Naive thymus-derived CD8-positive, alpha-beta T cell (primary cell): ENCODE results near the gene CNGA4. TPM values are rescaled to one million over a fixed set of nuclear protein-coding genes. Genes with fewer than 3 reads are reported as not detected.
"Not testable (repeated sequence)": the region's sequence is repeated elsewhere in the genome, so short reads cannot be mapped to it uniquely, and the experiment has no call there.

Source experiments
- ATAC-seq, 2 donors: fragments of 150-1000 bp; cut with Tn5 transposase in 1 of 2; sonication (Bioruptor Pico), chemical (Tn5 transposase) in 1 of 2; 1 replicate in 1 of 2; 2 replicates in 1 of 2; pipeline ENCODE4 v1.10.0; 2021; ENCODE audit warnings: mild to moderate bottlenecking in 2 of 2, moderate library complexity in 2 of 2
- POLR2A ChIA-PET: fragments of 350-600 bp; sonication (Branson Sonifier 250); formaldehyde crosslinking; loops from one replicate; lab custom pipeline; 2021; ENCODE audit warnings: antibody characterized with exemption; lab: Charles Lee
- DNase-seq, 10 donors: peaks; one replicate each; pipeline versions ENCODE4 v3.0.0 to v3.0.0-alpha.2; 2020 to 2022
- H3K27ac Mint-ChIP-seq, 10 donors: one replicate each; pipeline ENCODE4 v1.8.0; 2020 to 2022; ENCODE audit warnings: mild to moderate bottlenecking in 10 of 10, mixed read lengths in 10 of 10, moderate library complexity in 4 of 10, inconsistent platforms in 1 of 10
- H3K27me3 Mint-ChIP-seq, 5 donors: one replicate each; pipeline ENCODE4 v1.8.0; 2021 to 2022; ENCODE audit warnings: mixed read lengths in 5 of 5
- H3K36me3 Mint-ChIP-seq, 3 donors: one replicate each; pipeline ENCODE4 v1.8.0; 2020 to 2022; ENCODE audit warnings: mixed read lengths in 3 of 3, mild to moderate bottlenecking in 2 of 3, inconsistent platforms in 1 of 3
- H3K4me1 Mint-ChIP-seq, 4 donors: one replicate each; pipeline ENCODE4 v1.8.0; 2021 to 2022; ENCODE audit warnings: mixed read lengths in 4 of 4
- H3K4me3 Mint-ChIP-seq, 10 donors: one replicate each; pipeline ENCODE4 v1.8.0; 2020 to 2022; ENCODE audit warnings: mild to moderate bottlenecking in 10 of 10, mixed read lengths in 10 of 10, moderate library complexity in 6 of 10, inconsistent platforms in 1 of 10
- H3K9me3 Mint-ChIP-seq, 9 donors: one replicate each; pipeline ENCODE4 v1.8.0; 2020 to 2022; ENCODE audit warnings: mixed read lengths in 9 of 9, mild to moderate bottlenecking in 3 of 9, inconsistent platforms in 1 of 9, moderate library complexity in 1 of 9
- polyA plus RNA-seq, 3 donors: library from polyadenylated mRNA; unstranded; fragments of 300-500 nt; fragmentation: Illumina TruSeq; gene quantifications; one replicate each; pipeline ENCODE4 v1.2.3, GENCODE V29; 2021
- total RNA-seq, 8 experiments: library from RNA in 2 of 8; stranded (reverse) in 2 of 8; gene quantifications; one replicate each; pipeline ENCODE4 v1.2.3 and lab custom pipeline; 2021 to 2026

The CNGA4 gene
- total and polyA plus RNA-seq, 5 experiments from 2014 or later, result 0.13 to 1.2 (median 0.52) TPM; not detected in 1

- POLR2A ChIA-PET, result no interaction called here
- peaks cover 0 to 11% (median 0%) of the 10 kb centered on the region in 9 donors for H3K9me3 Mint-ChIP-seq
- no peak for ATAC-seq
These were observed 34.3 kb downstream of the CNGA4 start for GRCh38 chr11:6273188-6273587.

GRCh38 chr11:6280809-6281208 lies 41.9 kb downstream of the CNGA4 start:
- POLR2A ChIA-PET, H3K27ac Mint-ChIP-seq, H3K36me3 Mint-ChIP-seq, ATAC-seq, DNase-seq, H3K4me3 Mint-ChIP-seq, H3K4me1 Mint-ChIP-seq: not testable (repeated sequence)
- H3K9me3 Mint-ChIP-seq, result peaks cover 0 to 11% (median 0%) of the 10 kb centered on the region in 9 donors
- peaks cover 15 to 83% (median 60%) of the 10 kb centered on the region in 5 donors for H3K27me3 Mint-ChIP-seq

More at GRCh38 chr11:6273188-6273587, 34.3 kb downstream of the CNGA4 start:
- H3K27ac Mint-ChIP-seq, result no peak overlapping the region
- H3K27me3 Mint-ChIP-seq, result peaks cover 23 to 84% (median 54%) of the 10 kb centered on the region in 5 donors
- no peak overlapping the region for H3K4me3 Mint-ChIP-seq
- H3K36me3 Mint-ChIP-seq, result peaks cover 0 to 8% (median 5%) of the 10 kb centered on the region in 3 donors
- no peak for DNase-seq
- H3K4me1 Mint-ChIP-seq, result peaks cover 0 to 4% (median under 1%) of the 10 kb centered on the region in 4 donors

- Mint-ChIP-seq H3K9me3 (peaks cover 0 to 3% (median 0%) of the 10 kb centered on the region in 9 donors), H3K27ac (no peak overlapping the region), H3K4me1 (no peaks in the 10 kb centered on the region), H3K4me3 (no peak overlapping the region), H3K36me3 (no peaks in the 10 kb centered on the region), H3K27me3 (peaks cover 11 to 64% (median 50%) of the 10 kb centered on the region in 5 donors)
- no peak for DNase-seq
- no peak for ATAC-seq
- POLR2A ChIA-PET, result no interaction called here
These were observed 44.6 kb downstream of the CNGA4 start for GRCh38 chr11:6283453-6284023.

GRCh38 chr11:6284250-6284649 lies 45.4 kb downstream of the CNGA4 start:
- H3K9me3 Mint-ChIP-seq, result peaks cover 0 to 3% (median 0%) of the 10 kb centered on the region in 9 donors
- no peak overlapping the region for H3K27ac Mint-ChIP-seq
- H3K4me1 Mint-ChIP-seq, result no peaks in the 10 kb centered on the region
- H3K36me3 Mint-ChIP-seq, result no peaks in the 10 kb centered on the region
- POLR2A ChIA-PET, result no interaction called here
- ATAC-seq (no peak), DNase-seq (no peak)
- H3K4me3 Mint-ChIP-seq, result peak overlapping the region in 1 of 10 donors; percentile 5
- peaks cover 9 to 64% (median 46%) of the 10 kb centered on the region in 5 donors for H3K27me3 Mint-ChIP-seq

GRCh38 chr11:6285019-6285418 lies 46.1 kb downstream of the CNGA4 start:
- Mint-ChIP-seq H3K4me1 (no peaks in the 10 kb centered on the region), H3K36me3 (no peaks in the 10 kb centered on the region), H3K4me3 (no peak overlapping the region), H3K27ac (no peak overlapping the region), H3K9me3 (peaks cover 0 to 3% (median 0%) of the 10 kb centered on the region in 9 donors), H3K27me3 (peaks cover 9 to 71% (median 47%) of the 10 kb centered on the region in 5 donors)
- POLR2A ChIA-PET, result no interaction called here
- DNase-seq (no peak), ATAC-seq (no peak)

Other genes starting within 250 kb of the CNGA4 start
- gene OR56A4, start 232.1 kb upstream of the CNGA4 start, total RNA-seq, result under 1 TPM in 1 of 2 experiments, not detected in 1; 0.10 TPM
- gene OR56A4, start 232.1 kb upstream of the CNGA4 start, polyA plus RNA-seq, result not detected
- not detected for gene OR56A1, start 208.3 kb upstream of the CNGA4 start, total RNA-seq
- not detected for gene OR56A1, start 208.3 kb upstream of the CNGA4 start, polyA plus RNA-seq
- gene OR56B4, start 131.4 kb upstream of the CNGA4 start, total RNA-seq, result not detected
- under 1 TPM in 1 of 3 donors, not detected in 2; 0.19 TPM for gene OR56B4, start 131.4 kb upstream of the CNGA4 start, polyA plus RNA-seq
- gene OR52B2, start 68.8 kb upstream of the CNGA4 start, total RNA-seq, result not detected
- gene OR52B2, start 68.8 kb upstream of the CNGA4 start, polyA plus RNA-seq, result not detected
- not detected for gene OR52W1, start 39.9 kb upstream of the CNGA4 start, total RNA-seq
- gene OR52W1, start 39.9 kb upstream of the CNGA4 start, polyA plus RNA-seq, result not detected
- gene C11orf42, start 33.5 kb upstream of the CNGA4 start, total RNA-seq, result not detected
- gene C11orf42, start 33.5 kb upstream of the CNGA4 start, polyA plus RNA-seq, result not detected
- gene FHIP1B, start 4.5 kb upstream of the CNGA4 start, total RNA-seq, result 10 to 100 TPM; 46.7 to 48.5 TPM
- gene FHIP1B, start 4.5 kb upstream of the CNGA4 start, polyA plus RNA-seq, result 10 to 100 TPM in 2 of 3 donors, 1 to 10 TPM in 1; 9.3 to 14.9 (median 11.4) TPM
- gene CCKBR, start 20.7 kb downstream of the CNGA4 start, total RNA-seq, result not detected
- not detected for gene CCKBR, start 20.7 kb downstream of the CNGA4 start, polyA plus RNA-seq
- not detected for gene CAVIN3, start 81.4 kb downstream of the CNGA4 start, total RNA-seq
- not detected for gene CAVIN3, start 81.4 kb downstream of the CNGA4 start, polyA plus RNA-seq
- 10 to 100 TPM; 54.8 to 62.0 TPM for gene SMPD1, start 151.4 kb downstream of the CNGA4 start, total RNA-seq
- gene SMPD1, start 151.4 kb downstream of the CNGA4 start, polyA plus RNA-seq, result 10 to 100 TPM; 22.4 to 32.6 (median 31.7) TPM
- 100 to 1,000 TPM; 135 to 141 TPM for gene APBB1, start 180.0 kb downstream of the CNGA4 start, total RNA-seq
- gene APBB1, start 180.0 kb downstream of the CNGA4 start, polyA plus RNA-seq, result 100 to 1,000 TPM; 115 to 196 (median 146) TPM
- 1 to 10 TPM; 1.6 to 1.7 TPM for gene HPX, start 201.9 kb downstream of the CNGA4 start, total RNA-seq
- not detected for gene HPX, start 201.9 kb downstream of the CNGA4 start, polyA plus RNA-seq
- gene TRIM3, start 234.9 kb downstream of the CNGA4 start, total RNA-seq, result 10 to 100 TPM; 20.7 to 25.9 TPM
- 1 to 10 TPM; 1.2 to 2.4 (median 1.8) TPM for gene TRIM3, start 234.9 kb downstream of the CNGA4 start, polyA plus RNA-seq
- 10 to 100 TPM; 54.6 to 56.1 TPM for gene ARFIP2, start 242.2 kb downstream of the CNGA4 start, total RNA-seq
- 10 to 100 TPM; 31.1 to 43.8 (median 38.3) TPM for gene ARFIP2, start 242.2 kb downstream of the CNGA4 start, polyA plus RNA-seq
- 10 to 100 TPM; 69.2 to 71.5 TPM for gene TIMM10B, start 242.4 kb downstream of the CNGA4 start, total RNA-seq
- gene TIMM10B, start 242.4 kb downstream of the CNGA4 start, polyA plus RNA-seq, result 10 to 100 TPM; 30.5 to 42.7 (median 30.9) TPM